Measurements from ENCODE around the gene RPS17.
"Not testable (repeated sequence)": the region's sequence is repeated elsewhere in the genome, so short reads cannot be mapped to it uniquely, and the experiment has no call there.

The RPS17 gene

GRCh38 chr15:82507693-82508092 lies 32.6 kb downstream of the RPS17 start:
- DNase-seq (ENCODE audit: low read depth): not testable (repeated sequence)

- not testable (repeated sequence) for DNase-seq (ENCODE audit: low read depth)
These were observed 33.2 kb downstream of the RPS17 start for GRCh38 chr15:82507087-82507486.

- DNase-seq (ENCODE audit: low read depth): not testable (repeated sequence)
These were observed 34.4 kb downstream of the RPS17 start for GRCh38 chr15:82505842-82506241.

GRCh38 chr15:82504074-82504473 lies 36.2 kb downstream of the RPS17 start:
- DNase-seq (ENCODE audit: low read depth): not testable (repeated sequence)

- DNase-seq (ENCODE audit: low read depth): not testable (repeated sequence)
These were observed 37.4 kb downstream of the RPS17 start for GRCh38 chr15:82502700-82503339.

- DNase-seq (ENCODE audit: low read depth): not testable (repeated sequence)
These were observed 39.5 kb downstream of the RPS17 start for GRCh38 chr15:82500772-82501171.

- DNase-seq (ENCODE audit: low read depth): not testable (repeated sequence)
These were observed 42.3 kb downstream of the RPS17 start for GRCh38 chr15:82497978-82498377.

GRCh38 chr15:82488250-82488649 lies 52.0 kb downstream of the RPS17 start:
- not testable (repeated sequence) for DNase-seq (ENCODE audit: low read depth)

- not testable (repeated sequence) for DNase-seq (ENCODE audit: low read depth)
These were observed 53.2 kb downstream of the RPS17 start for GRCh38 chr15:82487045-82487444.

Measured in HS-27A (cell line).